ENCODE measurements around the gene ERGIC1. TPM values are rescaled to one million over a fixed set of nuclear protein-coding genes. Genes with fewer than 3 reads are reported as not detected.

The ERGIC1 gene
- polyA plus RNA-seq, 1 donor from 2014 or later: 59.1 TPM

DNA sequence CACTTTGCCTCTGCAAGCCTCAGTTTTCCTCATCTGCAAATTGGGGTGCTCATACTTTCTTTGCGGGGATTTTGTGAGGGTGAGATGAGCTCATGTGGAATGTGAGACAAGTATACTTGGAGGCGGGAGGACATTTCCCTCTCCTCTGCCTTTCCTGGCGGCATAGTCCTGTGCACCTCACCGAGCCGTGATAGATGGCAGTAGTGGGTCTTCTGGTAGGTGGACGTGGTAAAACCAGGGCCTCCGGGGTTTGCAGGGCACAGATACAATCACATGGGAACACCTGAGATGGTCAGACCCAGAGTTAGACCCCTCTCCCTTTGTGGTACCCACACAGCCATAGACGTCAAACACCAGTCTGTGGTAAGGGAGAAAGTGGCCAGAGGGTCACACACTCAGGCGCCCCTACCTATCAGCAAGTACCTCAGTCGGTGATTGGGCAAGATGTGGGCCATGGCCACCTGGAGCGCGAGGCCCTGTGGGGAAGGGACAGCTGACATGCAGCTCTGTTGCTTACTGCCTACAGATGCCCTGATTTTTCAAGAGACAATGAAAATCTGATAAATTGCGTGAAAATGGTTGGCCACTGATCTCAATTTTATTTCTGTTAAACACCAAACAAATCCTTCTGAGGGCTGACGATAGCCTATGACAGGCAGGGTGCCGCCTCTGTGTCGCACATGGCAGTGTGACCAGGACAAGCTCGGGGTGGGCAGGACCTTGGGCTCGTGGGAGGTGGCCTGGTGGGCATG lies 9.9 kb downstream of the ERGIC1 start:
- H3F3A ChIP-seq (ENCODE audit: insufficient read depth, low read length, poor library complexity, severe bottlenecking): no peaks in the 10 kb centered on the region
- H3K9me2 ChIP-seq (ENCODE audit: insufficient read depth, low read length): no peaks in the 10 kb centered on the region
- peaks cover 6% of the 10 kb centered on the region for H3K79me2 ChIP-seq (replicated peaks; ENCODE audit: insufficient read depth, low read length)
- no peak overlapping the region for H3K27ac ChIP-seq (ENCODE audit: low read length)
- no peaks in the 10 kb centered on the region for H3K9me3 ChIP-seq (ENCODE audit: low read length)
- no peak overlapping the region for H3K4me3 ChIP-seq (ENCODE audit: low read length)
- H3K27me3 ChIP-seq (ENCODE audit: insufficient read depth, low read depth, low read length): no peaks in the 10 kb centered on the region
- H2AFZ ChIP-seq (ENCODE audit: low read depth, low read length): no peak overlapping the region
- H3K36me3 ChIP-seq (ENCODE audit: insufficient read depth, low read length): no peaks in the 10 kb centered on the region
- TF ChIP-seq, protein P1, sequence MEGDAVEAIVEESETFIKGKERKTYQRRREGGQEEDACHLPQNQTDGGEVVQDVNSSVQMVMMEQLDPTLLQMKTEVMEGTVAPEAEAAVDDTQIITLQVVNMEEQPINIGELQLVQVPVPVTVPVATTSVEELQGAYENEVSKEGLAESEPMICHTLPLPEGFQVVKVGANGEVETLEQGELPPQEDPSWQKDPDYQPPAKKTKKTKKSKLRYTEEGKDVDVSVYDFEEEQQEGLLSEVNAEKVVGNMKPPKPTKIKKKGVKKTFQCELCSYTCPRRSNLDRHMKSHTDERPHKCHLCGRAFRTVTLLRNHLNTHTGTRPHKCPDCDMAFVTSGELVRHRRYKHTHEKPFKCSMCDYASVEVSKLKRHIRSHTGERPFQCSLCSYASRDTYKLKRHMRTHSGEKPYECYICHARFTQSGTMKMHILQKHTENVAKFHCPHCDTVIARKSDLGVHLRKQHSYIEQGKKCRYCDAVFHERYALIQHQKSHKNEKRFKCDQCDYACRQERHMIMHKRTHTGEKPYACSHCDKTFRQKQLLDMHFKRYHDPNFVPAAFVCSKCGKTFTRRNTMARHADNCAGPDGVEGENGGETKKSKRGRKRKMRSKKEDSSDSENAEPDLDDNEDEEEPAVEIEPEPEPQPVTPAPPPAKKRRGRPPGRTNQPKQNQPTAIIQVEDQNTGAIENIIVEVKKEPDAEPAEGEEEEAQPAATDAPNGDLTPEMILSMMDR (IDR thresholded peaks at IDR 0.05; ENCODE audit: poor library complexity, severe bottlenecking): no peak
- TF ChIP-seq RAD21 (conservative IDR thresholded peaks at IDR 0.05) (no peak), SMC3 (conservative IDR thresholded peaks at IDR 0.05; ENCODE audit: poor library complexity) (no peak), EP300 (conservative IDR thresholded peaks at IDR 0.05; ENCODE audit: poor library complexity, severe bottlenecking) (no peak), MXI1 (conservative IDR thresholded peaks at IDR 0.05; ENCODE audit: poor library complexity, severe bottlenecking) (no peak), TAF1 (IDR thresholded peaks at IDR 0.05; ENCODE audit: low read depth) (no peak), EZH2 (IDR thresholded peaks at IDR 0.05; ENCODE audit: borderline replicate concordance, insufficient read depth, low read length, poor library complexity, severe bottlenecking) (no peak), REST (IDR thresholded peaks at IDR 0.05; ENCODE audit: borderline replicate concordance) (no peak), POLR2AphosphoS5 (IDR thresholded peaks at IDR 0.05) (no peak)
- no peaks in the 10 kb centered on the region for H4K20me1 ChIP-seq (ENCODE audit: insufficient read depth)
- H3K9ac ChIP-seq (ENCODE audit: low read length): no peak overlapping the region
- H3K4me2 ChIP-seq (ENCODE audit: low read length): no peak overlapping the region

DNA sequence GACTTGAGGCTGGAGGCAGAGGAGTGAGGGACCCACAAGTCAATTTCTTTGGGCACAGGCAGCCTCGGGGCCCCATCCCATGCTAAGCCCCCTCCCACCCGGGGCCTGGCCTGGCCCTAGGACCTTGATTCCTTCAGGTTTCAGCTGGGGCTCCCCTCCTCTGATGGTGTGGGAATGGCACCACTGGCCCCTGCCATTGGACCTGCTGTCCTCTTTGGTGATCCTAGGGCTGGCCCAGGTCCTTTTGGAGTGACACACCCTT lies 10.5 kb downstream of the ERGIC1 start:
- H3K9ac ChIP-seq (ENCODE audit: low read length): no peak overlapping the region
- TF ChIP-seq, protein P1 (IDR thresholded peaks at IDR 0.05; ENCODE audit: poor library complexity, severe bottlenecking): no peak
- no peak for TF ChIP-seq SMC3 (conservative IDR thresholded peaks at IDR 0.05; ENCODE audit: poor library complexity)
- no peak for TF ChIP-seq EP300 (conservative IDR thresholded peaks at IDR 0.05; ENCODE audit: poor library complexity, severe bottlenecking)
- no peak for TF ChIP-seq MXI1 (conservative IDR thresholded peaks at IDR 0.05; ENCODE audit: poor library complexity, severe bottlenecking)
- no peak for TF ChIP-seq POLR2AphosphoS5 (IDR thresholded peaks at IDR 0.05)
- no peaks in the 10 kb centered on the region for H3F3A ChIP-seq (ENCODE audit: insufficient read depth, low read length, poor library complexity, severe bottlenecking)
- no peak overlapping the region for H3K27ac ChIP-seq (ENCODE audit: low read length)
- H3K9me2 ChIP-seq (ENCODE audit: insufficient read depth, low read length): no peaks in the 10 kb centered on the region
- H4K20me1 ChIP-seq (ENCODE audit: insufficient read depth): no peaks in the 10 kb centered on the region
- H3K27me3 ChIP-seq (ENCODE audit: insufficient read depth, low read depth, low read length): no peaks in the 10 kb centered on the region
- H3K4me3 ChIP-seq (ENCODE audit: low read length): no peak overlapping the region
- H3K79me2 ChIP-seq (replicated peaks; ENCODE audit: insufficient read depth, low read length): peaks cover 6% of the 10 kb centered on the region
- no peak overlapping the region for H2AFZ ChIP-seq (ENCODE audit: low read depth, low read length)
- H3K4me2 ChIP-seq (ENCODE audit: low read length): no peak overlapping the region
- H3K9me3 ChIP-seq (ENCODE audit: low read length): no peaks in the 10 kb centered on the region
- no peaks in the 10 kb centered on the region for H3K36me3 ChIP-seq (ENCODE audit: insufficient read depth, low read length)
